IPS-20b (cell line): ENCODE results near the gene RAPGEF6.

Experiments used
- H3K27ac ChIP-seq: one replicate; pipeline ENCODE4 v1.5.1; 2013; ENCODE audit warnings: low read length
- H3K27me3 ChIP-seq: 2 replicates; pipeline ENCODE4 v1.6.1; 2013; ENCODE audit warnings: mild to moderate bottlenecking, low read length, inconsistent platforms; ENCODE audit not compliant: insufficient read depth
- H3K36me3 ChIP-seq: 2 replicates; pipeline ENCODE4 v1.6.1; 2013; ENCODE audit warnings: low read depth, mild to moderate bottlenecking, inconsistent platforms, low read length, moderate library complexity; ENCODE audit not compliant: insufficient read depth
- H3K4me1 ChIP-seq: 2 replicates; pipeline ENCODE4 v1.6.1; 2013; ENCODE audit warnings: mild to moderate bottlenecking, control low read depth, inconsistent platforms, low read length, moderate library complexity; ENCODE audit not compliant: insufficient read depth
- H3K4me3 ChIP-seq: 2 replicates; pipeline ENCODE4 v1.5.1; 2013; ENCODE audit warnings: mild to moderate bottlenecking, low read length, inconsistent platforms
- H3K9ac ChIP-seq: 2 replicates; pipeline ENCODE4 v1.6.1; 2013; ENCODE audit warnings: low read depth, mild to moderate bottlenecking, inconsistent platforms, low read length, moderate library complexity
- H3K9me3 ChIP-seq: 2 replicates; pipeline ENCODE4 v1.6.1; 2013; ENCODE audit warnings: mild to moderate bottlenecking, low read depth, low read length, inconsistent platforms; ENCODE audit not compliant: insufficient read depth

The RAPGEF6 gene

GRCh38 chr5:131571669-131572168 is 63.3 kb downstream of the RAPGEF6 start:
- Histone ChIP-seq H3K4me3 (no peak overlapping the region), H3K9me3 (no peaks in the 10 kb centered on the region), H3K36me3 (no peaks in the 10 kb centered on the region), H3K9ac (no peak overlapping the region), H3K27me3 (no peaks in the 10 kb centered on the region), H3K27ac (no peak overlapping the region), H3K4me1 (no peaks in the 10 kb centered on the region)

- Histone ChIP-seq H3K36me3 (no peaks in the 10 kb centered on the region), H3K9ac (no peak overlapping the region), H3K9me3 (no peaks in the 10 kb centered on the region), H3K27ac (no peak overlapping the region), H3K27me3 (no peaks in the 10 kb centered on the region), H3K4me1 (no peaks in the 10 kb centered on the region), H3K4me3 (no peak overlapping the region)
These were observed 64.3 kb downstream of the RAPGEF6 start for GRCh38 chr5:131570757-131571156.

- Histone ChIP-seq H3K27ac (no peak overlapping the region), H3K36me3 (0 out of 2 replicates have a peak, but pooled peaks cover 7% of the 10 kb centered on the region), H3K9ac (peak overlapping the region; percentile 29; the same call in 1 of the 2 replicates), H3K27me3 (no peaks in the 10 kb centered on the region), H3K4me1 (peaks cover 14% of the 10 kb centered on the region; the same call in 1 of the 2 replicates), H3K4me3 (no peak overlapping the region), H3K9me3 (no peaks in the 10 kb centered on the region)
These were observed 70.8 kb downstream of the RAPGEF6 start for GRCh38 chr5:131564229-131564652.

GRCh38 chr5:131563434-131564228 is 71.4 kb downstream of the RAPGEF6 start:
- Histone ChIP-seq H3K4me1 (peaks cover 14% of the 10 kb centered on the region; the same call in 1 of the 2 replicates), H3K4me3 (no peak overlapping the region), H3K36me3 (0 out of 2 replicates have a peak, but pooled peaks cover 8% of the 10 kb centered on the region), H3K27me3 (no peaks in the 10 kb centered on the region), H3K27ac (no peak overlapping the region), H3K9ac (peak overlapping the region; percentile 29; the same call in 1 of the 2 replicates), H3K9me3 (no peaks in the 10 kb centered on the region)

GRCh38 chr5:131550606-131551005 is 84.4 kb downstream of the RAPGEF6 start:
- no peak overlapping the region for H3K27ac ChIP-seq
- no peaks in the 10 kb centered on the region for H3K27me3 ChIP-seq
- no peaks in the 10 kb centered on the region for H3K9me3 ChIP-seq
- H3K9ac ChIP-seq: no peak overlapping the region
- peaks cover 8% of the 10 kb centered on the region; the same call in 1 of the 2 replicates for H3K36me3 ChIP-seq
- no peak overlapping the region for H3K4me3 ChIP-seq
- no peaks in the 10 kb centered on the region for H3K4me1 ChIP-seq

- Histone ChIP-seq H3K27me3 (no peaks in the 10 kb centered on the region), H3K36me3 (peaks cover 8% of the 10 kb centered on the region; the same call in 1 of the 2 replicates), H3K4me3 (no peak overlapping the region), H3K9ac (no peak overlapping the region), H3K9me3 (no peaks in the 10 kb centered on the region), H3K27ac (no peak overlapping the region), H3K4me1 (no peaks in the 10 kb centered on the region)
These were observed 86.9 kb downstream of the RAPGEF6 start for GRCh38 chr5:131548176-131548575.

- Histone ChIP-seq H3K27ac (no peak overlapping the region), H3K36me3 (peaks cover 8% of the 10 kb centered on the region; the same call in 1 of the 2 replicates), H3K4me1 (no peaks in the 10 kb centered on the region)
These were observed 89.2 kb downstream of the RAPGEF6 start for GRCh38 chr5:131545845-131546244.

GRCh38 chr5:131542723-131543122 is 92.3 kb downstream of the RAPGEF6 start:
- H3K27ac ChIP-seq: no peak overlapping the region
- peaks cover 11% of the 10 kb centered on the region; the same call in 1 of the 2 replicates for H3K36me3 ChIP-seq
- H3K9me3 ChIP-seq: no peaks in the 10 kb centered on the region
- no peak overlapping the region for H3K4me3 ChIP-seq
- H3K4me1 ChIP-seq: no peaks in the 10 kb centered on the region
- H3K9ac ChIP-seq: no peak overlapping the region
- no peaks in the 10 kb centered on the region for H3K27me3 ChIP-seq

More at GRCh38 chr5:131545845-131546244, 89.2 kb downstream of the RAPGEF6 start:
- no peak overlapping the region for H3K4me3 ChIP-seq
- H3K27me3 ChIP-seq: no peaks in the 10 kb centered on the region
- H3K9ac ChIP-seq: no peak overlapping the region
- no peaks in the 10 kb centered on the region for H3K9me3 ChIP-seq

- H3K4me3 ChIP-seq: no peak overlapping the region
- H3K9ac ChIP-seq: no peak overlapping the region
- no peaks in the 10 kb centered on the region for H3K4me1 ChIP-seq
- H3K36me3 ChIP-seq: peaks cover 7% of the 10 kb centered on the region; the same call in 1 of the 2 replicates
- no peaks in the 10 kb centered on the region for H3K9me3 ChIP-seq
- H3K27ac ChIP-seq: no peak overlapping the region
- H3K27me3 ChIP-seq: no peaks in the 10 kb centered on the region
These were observed 93.3 kb downstream of the RAPGEF6 start for GRCh38 chr5:131541762-131542161.

- no peak overlapping the region for H3K27ac ChIP-seq
- H3K36me3 ChIP-seq: peaks cover 6% of the 10 kb centered on the region; the same call in 1 of the 2 replicates
These were observed 94.0 kb downstream of the RAPGEF6 start for GRCh38 chr5:131541071-131541470.

GRCh38 chr5:131539251-131539650 is 95.8 kb downstream of the RAPGEF6 start:
- Histone ChIP-seq H3K4me3 (no peak overlapping the region), H3K27me3 (no peaks in the 10 kb centered on the region), H3K36me3 (peaks cover 6% of the 10 kb centered on the region; the same call in 1 of the 2 replicates), H3K9me3 (no peaks in the 10 kb centered on the region), H3K9ac (no peak overlapping the region), H3K4me1 (no peaks in the 10 kb centered on the region), H3K27ac (no peak overlapping the region)

More at GRCh38 chr5:131541071-131541470, 94.0 kb downstream of the RAPGEF6 start:
- Histone ChIP-seq H3K4me3 (no peak overlapping the region), H3K9ac (no peak overlapping the region), H3K27me3 (no peaks in the 10 kb centered on the region), H3K9me3 (no peaks in the 10 kb centered on the region), H3K4me1 (no peaks in the 10 kb centered on the region)

GRCh38 chr5:131538177-131538593 is 96.8 kb downstream of the RAPGEF6 start:
- Histone ChIP-seq H3K4me3 (no peak overlapping the region), H3K27me3 (no peaks in the 10 kb centered on the region), H3K27ac (no peak overlapping the region), H3K36me3 (peaks cover 6% of the 10 kb centered on the region; the same call in 1 of the 2 replicates), H3K9ac (no peak overlapping the region), H3K4me1 (no peaks in the 10 kb centered on the region), H3K9me3 (no peaks in the 10 kb centered on the region)
